Measurements from ENCODE around the gene SEC11C.
"Not testable (repeated sequence)": the region's sequence is repeated elsewhere in the genome, so short reads cannot be mapped to it uniquely, and the experiment has no call there.

The SEC11C gene

GRCh38 chr18:59139615-59140301, at the start of gene SEC11C:
Gene SEC11C (plus strand): TSS chr18:59139884. CDS start chr18:59139949, 65 bp downstream.
- peak; percentile 96 for DNase-seq

GRCh38 chr18:59090966-59091603, 48.6 kb upstream of the SEC11C start:
- no peak for DNase-seq

GRCh38 chr18:59093668-59094067, 46.0 kb upstream of the SEC11C start:
- DNase-seq: no peak

- no peak for DNase-seq
Observed at GRCh38 chr18:59094569-59094968, 45.1 kb upstream of the SEC11C start.

- no peak for DNase-seq
Observed at GRCh38 chr18:59096098-59096789, 43.4 kb upstream of the SEC11C start.

- DNase-seq: no peak
Observed at GRCh38 chr18:59101830-59102414, 37.8 kb upstream of the SEC11C start.

GRCh38 chr18:59109375-59109774, 30.3 kb upstream of the SEC11C start:
- no peak for DNase-seq

- DNase-seq: no peak
Observed at GRCh38 chr18:59114160-59114559, 25.5 kb upstream of the SEC11C start.

- peak; percentile 58 for DNase-seq
Observed at GRCh38 chr18:59123588-59124369, 15.9 kb upstream of the SEC11C start.

GRCh38 chr18:59124370-59124704, 15.3 kb upstream of the SEC11C start:
- DNase-seq: no peak

GRCh38 chr18:59127047-59127446, 12.6 kb upstream of the SEC11C start:
- DNase-seq: no peak

- no peak for DNase-seq
Observed at GRCh38 chr18:59129951-59130703, 9.6 kb upstream of the SEC11C start.

- DNase-seq: no peak
Observed at GRCh38 chr18:59132810-59133465, 6.7 kb upstream of the SEC11C start.

GRCh38 chr18:59139291-59139614, 431 bp upstream of the SEC11C start:
- DNase-seq: peak; percentile 95

- no peak for DNase-seq
Observed at GRCh38 chr18:59140302-59140885, 710 bp downstream of the SEC11C start.

GRCh38 chr18:59141294-59142068, 1.8 kb downstream of the SEC11C start:
- DNase-seq: no peak

GRCh38 chr18:59142274-59142673, 2.6 kb downstream of the SEC11C start:
- DNase-seq: peak; percentile 47

GRCh38 chr18:59142800-59143416, 3.2 kb downstream of the SEC11C start:
- DNase-seq: not testable (repeated sequence)

- DNase-seq: no peak
Observed at GRCh38 chr18:59143441-59143840, 3.8 kb downstream of the SEC11C start.

- DNase-seq: no peak
Observed at GRCh38 chr18:59144483-59144882, 4.8 kb downstream of the SEC11C start.

Measured in activated CD4-positive, alpha-beta T cell treated with anti-CD3 and anti-CD28 coated beads for 48 hours (primary cell).